HK-2 (cell line): ENCODE results near the gene HSD17B1.
"Not testable (repeated sequence)": the region's sequence is repeated elsewhere in the genome, so short reads cannot be mapped to it uniquely, and the experiment has no call there.

Experiments used
- DNase-seq: peaks from one replicate; pipeline ENCODE4 v3.0.0-alpha.2; 2018; ENCODE audit not compliant: unreplicated experiment

Gene HSD17B1

DNA sequence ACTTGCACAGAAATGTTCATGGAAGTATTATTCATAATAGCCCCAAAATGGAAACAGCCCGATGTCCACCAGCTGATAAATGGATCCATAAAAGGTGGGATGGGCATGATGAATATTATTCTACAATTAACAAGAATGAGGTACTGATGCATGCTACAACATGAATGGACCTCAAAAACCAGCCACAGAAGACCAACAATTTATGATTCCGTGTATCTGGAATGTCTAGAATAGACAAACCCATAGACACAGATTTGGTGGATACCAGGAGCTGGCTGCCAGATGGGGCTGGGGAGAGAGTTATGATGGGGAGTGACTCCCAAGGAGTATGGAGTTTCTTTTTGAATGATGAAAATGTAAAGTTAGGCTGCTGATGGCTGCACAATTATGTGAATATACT is 27.5 kb upstream of the HSD17B1 start:
- no peak for DNase-seq

DNA sequence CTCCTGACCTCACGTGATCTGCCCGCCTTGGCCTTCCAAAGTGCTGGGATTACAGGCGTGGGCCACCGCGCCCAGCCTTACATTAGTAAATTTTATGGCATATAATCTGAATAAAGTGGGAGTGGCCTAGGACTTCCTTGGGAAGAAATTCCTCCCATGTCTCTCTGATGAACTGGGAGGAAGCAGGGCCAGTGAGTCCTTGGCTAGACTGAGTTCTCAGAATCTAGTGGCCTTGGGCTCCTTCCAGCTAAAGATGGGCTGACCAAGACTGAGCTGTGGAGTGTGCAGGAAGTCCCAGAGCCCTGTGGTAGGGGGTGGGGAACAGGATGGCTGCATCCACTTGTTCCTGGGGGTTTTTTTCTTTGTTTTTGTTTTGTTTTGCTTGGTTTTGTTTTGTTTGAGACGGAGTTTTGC is 26.7 kb upstream of the HSD17B1 start:
- no peak for DNase-seq

DNA sequence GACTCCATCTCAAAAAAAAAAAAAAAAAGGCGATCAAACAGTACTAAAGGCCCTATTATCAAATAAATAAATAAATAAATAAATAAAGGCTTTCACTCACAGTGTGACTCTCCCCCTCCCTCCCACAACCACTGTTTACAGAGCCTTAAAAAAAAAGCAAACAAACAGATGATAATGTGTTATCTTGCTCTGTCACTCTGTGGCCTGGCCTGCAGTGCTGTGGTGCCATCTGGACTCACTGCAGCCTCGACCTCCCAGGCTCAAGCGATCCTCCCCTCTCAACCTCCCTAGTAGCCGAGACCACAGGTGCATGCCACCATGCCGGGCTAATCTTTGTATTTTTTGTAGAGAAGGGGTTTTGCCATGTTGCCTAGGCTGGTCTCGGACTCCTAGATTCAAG is 24.8 kb upstream of the HSD17B1 start:
- no peak for DNase-seq

DNA sequence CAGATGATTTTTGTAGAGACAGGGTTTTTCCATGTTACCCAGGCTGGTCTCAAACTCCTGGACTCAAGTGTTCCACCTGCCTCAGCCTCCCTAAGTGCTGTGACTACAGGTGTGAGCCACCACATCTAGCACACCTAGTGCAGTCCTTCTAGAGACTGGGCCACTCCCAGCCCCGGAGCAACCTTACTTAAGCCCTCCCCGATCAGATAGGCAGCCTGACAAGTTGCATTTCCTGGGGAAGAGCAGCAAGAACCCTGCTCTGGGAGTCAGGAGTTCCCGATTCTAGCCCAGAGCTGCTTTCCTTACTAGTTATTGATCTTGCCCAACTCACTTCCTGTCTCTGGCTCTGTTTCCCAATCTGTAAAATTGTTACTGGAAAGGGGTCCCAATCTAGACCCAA is 23.7 kb upstream of the HSD17B1 start:
- no peak for DNase-seq

DNA sequence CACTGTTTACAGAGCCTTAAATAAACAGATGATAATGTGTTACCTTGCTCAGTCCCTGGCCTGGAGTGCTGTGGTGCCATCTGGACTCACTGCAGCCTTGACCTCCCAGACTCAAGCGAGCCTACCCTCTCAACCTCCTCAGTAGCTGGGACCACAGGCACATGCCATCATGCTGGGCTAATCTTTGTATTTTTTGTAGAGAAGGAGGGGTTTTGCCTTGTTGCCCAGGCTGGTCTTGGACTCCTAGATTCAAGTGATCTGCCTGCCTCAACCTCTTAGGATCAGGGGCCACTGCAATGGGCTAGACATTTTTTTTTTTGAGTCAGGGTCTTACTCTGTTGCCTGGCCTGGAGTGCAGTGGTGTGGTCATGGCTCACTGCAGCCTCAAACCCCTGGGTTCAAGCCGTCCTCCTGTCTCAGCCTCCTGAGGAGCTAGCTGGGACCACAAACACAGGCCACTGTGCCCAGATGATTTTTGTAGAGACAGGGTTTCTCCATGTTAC is 21.7 kb upstream of the HSD17B1 start:
- DNase-seq: no peak

DNA sequence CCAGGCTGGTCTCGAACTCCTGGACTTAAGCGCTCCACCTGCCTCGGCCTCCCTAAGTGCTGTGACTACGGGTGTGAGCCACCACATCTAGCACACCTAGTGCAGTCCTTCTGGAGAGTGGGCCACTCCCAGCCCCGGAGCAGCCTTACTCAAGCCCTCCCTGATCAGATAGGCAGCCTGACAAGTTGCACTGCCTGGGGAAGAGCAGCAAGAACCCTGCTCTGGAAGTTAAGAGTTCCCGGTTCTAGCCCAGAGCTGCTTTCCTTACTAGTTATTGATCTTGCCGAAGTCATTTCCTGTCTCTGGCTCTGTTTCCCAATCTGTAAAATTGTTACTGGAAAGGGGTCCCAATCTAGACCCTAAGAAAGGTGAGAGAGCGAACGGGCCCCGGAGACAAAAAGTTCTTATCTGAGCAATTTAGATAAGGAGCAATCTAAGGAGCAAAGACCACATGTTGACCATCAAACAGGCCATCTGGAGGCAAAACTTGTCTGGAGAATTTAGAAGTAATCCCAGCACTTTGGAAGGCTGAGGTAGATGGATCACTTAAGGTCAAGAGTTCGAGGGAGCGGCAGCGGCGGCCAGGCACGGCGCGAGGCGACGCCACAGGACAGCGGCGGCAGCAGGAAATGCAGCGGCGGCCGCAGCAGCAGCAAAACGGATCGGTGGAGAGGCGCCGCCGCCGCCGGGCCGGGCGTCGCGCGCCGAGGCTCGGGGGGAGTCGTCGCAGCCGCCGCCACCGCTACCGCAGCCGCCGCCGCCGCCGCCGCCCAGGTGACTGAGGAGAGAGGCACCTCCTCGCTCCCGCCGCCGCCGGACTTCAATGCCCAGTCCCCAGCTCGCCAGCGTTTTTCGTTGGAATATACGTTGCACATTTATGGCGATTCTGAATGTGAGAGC is 21.0 kb upstream of the HSD17B1 start:
- DNase-seq: peak; percentile 66

DNA sequence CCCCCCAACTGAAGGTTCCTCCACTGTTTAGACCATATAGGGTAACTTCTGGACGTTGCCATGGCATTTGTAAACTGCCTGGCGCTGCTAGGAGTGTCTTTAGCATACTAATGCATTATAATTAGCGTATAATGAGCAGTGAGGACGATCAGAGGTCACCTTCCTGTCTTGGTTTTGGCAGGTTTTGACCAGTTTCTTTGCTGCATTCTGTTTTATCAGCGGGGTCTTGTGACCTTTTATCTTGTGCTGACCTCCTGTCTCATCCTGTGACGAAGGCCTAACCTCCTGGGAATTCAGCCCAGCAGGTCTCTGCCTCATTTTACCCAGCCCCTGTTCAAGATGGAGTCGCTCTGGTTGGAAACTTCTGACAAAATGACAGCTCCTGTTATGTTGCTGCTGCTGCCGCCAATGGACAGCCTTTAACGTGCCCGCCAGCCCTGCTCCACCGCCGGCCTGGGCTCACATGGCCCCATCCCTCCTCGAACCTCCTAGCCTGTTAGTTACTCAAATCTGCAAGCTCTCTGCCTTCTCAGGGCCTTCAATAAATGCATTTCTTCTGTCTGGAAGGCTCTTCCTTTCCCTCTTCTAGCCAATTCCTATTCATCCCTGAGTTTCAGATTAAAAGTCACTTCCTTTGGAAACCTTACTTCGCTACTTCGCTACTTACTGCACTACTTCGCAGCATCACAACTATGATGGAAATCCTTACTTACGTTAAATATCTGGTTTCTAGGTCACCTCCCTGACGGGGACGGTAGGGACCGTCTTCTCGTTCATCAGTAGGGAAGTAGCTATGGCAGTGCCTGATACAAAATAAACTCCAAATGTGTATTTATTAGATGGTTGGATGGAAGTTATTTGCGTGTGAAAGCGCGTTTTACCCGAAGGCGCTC is 17.3 kb upstream of the HSD17B1 start:
- no peak for DNase-seq

DNA sequence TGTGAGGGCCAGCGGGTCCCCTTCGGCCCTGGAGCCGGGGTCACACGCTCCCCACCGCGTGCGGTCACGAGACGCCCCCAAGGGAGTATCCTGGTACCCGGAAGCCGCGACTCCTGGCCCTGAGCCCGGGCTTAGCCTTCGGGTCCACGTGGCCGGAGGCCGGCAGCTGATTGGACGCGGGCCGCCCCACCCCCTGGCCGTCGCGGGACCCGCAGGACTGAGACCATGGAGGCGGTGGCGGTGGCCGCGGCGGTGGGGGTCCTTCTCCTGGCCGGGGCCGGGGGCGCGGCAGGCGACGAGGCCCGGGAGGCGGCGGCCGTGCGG is 16.7 kb upstream of the HSD17B1 start, which contains the start of gene NAGLU:
TSS of gene NAGLU (plus strand) at position 194 of the 324 bp plus-strand sequence. CDS start at position 226, 32 bp downstream.
- DNase-seq: peak; percentile 92

DNA sequence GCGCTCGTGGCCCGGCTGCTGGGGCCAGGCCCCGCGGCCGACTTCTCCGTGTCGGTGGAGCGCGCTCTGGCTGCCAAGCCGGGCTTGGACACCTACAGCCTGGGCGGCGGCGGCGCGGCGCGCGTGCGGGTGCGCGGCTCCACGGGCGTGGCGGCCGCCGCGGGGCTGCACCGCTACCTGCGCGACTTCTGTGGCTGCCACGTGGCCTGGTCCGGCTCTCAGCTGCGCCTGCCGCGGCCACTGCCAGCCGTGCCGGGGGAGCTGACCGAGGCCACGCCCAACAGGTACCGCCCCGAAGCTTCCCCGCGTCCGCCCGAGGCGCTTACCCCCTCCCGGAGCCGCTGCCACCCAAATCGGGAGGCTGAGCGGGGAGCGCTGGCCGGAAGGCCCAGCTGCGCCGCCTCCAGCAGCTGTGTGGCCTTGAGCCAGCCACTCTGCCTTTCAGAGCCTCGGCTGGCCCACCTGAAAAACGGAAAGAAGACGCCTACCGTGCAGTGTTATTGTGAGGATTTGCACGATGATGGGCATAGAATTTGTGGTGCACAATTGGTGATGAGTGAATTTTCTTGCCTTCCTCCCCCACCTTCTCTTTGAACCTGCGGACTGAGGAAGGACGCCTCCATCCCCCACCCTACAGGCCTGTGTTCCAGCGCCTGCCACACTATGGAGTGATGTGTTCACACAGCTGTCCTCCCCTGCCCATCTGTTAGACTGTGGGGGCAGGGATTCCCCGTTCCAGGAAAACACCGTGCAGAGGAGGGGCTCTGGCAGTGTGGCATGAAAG is 16.2 kb upstream of the HSD17B1 start:
- peak; percentile 89 for DNase-seq

DNA sequence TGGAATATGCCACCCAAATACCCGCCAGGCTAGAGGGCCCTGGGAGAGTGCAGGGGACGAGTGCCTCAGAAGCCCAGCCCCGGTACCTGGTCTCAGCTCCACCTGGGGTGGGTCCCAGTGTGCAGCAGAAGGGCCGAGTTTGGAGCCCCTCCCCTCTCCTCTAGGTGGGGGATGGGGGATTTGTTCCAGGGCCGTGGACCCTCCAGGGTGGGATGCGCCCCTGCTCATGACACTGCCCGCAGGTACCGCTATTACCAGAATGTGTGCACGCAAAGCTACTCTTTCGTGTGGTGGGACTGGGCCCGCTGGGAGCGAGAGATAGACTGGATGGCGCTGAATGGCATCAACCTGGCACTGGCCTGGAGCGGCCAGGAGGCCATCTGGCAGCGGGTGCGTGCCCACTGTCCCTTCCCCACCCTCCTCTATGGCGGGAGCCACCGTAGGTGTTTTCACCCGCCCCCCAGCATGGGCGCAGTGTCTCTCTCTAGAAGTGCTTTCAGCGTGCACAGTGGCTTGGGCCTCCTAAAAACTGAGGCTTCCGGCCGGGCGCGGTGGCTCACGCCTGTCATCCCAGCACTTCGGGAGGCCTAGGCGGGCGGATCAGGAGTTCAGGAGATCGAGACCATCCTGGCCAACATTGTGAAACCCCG is 15.4 kb upstream of the HSD17B1 start:
- no peak for DNase-seq

DNA sequence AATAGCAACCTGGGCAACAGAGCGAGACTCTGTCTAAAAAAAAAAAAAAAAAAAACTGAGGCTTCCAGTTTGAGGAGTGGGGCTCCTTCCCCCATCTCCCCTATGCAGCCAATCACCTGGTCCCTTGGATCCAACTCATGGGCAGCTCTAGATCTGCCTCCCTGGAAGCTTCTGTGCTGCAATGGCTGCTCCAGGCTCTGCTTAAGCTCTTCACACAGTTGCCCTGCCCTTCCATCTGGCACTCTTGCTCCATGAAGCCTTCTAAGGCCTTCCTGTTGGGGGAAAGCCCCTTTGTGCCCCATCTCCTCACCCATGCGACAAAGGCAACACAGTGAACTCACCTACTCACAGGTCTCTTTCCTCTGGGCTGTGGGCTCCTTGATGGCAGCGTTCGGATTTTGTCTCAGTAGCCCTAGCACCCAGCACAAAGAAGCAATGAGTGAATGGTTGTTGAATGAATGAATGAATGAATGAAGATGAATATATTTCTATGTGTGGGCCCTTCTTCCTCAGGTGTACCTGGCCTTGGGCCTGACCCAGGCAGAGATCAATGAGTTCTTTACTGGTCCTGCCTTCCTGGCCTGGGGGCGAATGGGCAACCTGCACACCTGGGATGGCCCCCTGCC is 14.8 kb upstream of the HSD17B1 start:
- DNase-seq: no peak

DNA sequence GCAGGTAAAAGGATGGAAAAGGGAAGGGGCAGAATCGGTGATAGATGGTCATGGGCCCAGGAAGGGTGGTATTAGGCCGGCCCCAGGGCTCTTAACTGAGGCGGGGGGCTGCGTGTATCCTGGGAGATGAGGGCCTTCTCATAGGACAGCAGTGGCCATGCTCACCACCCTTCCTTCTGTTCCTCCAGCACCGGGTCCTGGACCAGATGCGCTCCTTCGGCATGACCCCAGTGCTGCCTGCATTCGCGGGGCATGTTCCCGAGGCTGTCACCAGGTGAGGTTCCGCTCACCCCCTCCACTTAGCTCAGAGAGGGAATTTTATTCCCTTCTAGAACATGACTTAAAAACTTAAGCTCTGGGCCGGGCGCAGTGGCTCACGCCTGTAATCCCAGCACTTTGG is 14.2 kb upstream of the HSD17B1 start:
- no peak for DNase-seq

DNA sequence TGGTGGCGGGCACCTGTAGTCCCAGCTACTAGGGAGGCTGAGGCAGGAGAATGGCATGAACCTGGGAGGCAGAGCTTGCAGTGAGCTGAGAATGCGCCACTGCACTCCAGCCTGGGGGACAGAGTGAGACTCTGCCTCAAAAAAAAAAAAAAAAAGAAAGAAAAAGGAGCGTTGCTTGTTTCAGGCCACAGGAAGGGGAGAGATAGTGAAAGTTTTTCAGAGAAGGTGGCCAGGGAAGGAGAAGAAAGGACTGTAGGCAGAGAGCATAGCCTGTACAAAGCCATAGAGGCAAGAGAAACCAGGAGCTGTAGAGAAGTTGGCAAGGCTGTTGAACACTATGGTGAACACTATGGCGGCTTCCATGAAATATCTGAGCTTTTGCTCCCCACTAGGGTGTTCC is 12.2 kb upstream of the HSD17B1 start:
- DNase-seq: not testable (repeated sequence)

DNA sequence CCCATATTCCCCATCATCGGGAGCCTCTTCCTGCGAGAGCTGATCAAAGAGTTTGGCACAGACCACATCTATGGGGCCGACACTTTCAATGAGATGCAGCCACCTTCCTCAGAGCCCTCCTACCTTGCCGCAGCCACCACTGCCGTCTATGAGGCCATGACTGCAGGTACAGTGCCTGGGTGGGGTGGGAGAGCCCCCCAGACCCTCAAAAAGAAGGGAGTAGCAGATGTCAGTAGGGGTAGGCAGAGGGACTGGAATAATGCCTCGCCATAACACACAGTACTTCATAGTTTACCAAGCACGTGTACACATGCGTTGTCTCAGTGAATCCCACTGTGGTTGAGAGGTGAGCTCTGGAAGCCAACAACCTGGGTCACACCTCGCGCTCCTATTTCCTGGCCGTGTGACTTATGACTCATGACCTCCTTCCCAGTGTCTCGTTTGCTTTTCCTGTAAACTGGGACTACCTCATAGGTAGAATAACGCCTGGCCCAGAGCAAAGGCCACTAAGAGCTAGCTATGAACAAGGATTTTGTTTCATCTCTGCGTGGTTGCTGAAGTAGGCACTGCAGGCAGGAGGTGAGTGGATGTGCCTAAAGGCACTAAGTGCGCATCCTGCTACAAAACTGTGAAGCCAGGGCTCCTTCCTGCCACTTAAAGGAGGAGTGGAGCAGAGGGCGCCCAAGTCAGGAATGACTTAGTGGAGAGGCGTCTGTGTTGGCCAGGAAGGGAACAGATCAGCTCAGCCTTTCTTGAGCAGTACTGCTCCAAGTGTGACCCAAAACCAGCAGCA is 11.5 kb upstream of the HSD17B1 start:
- DNase-seq: peak; percentile 66

DNA sequence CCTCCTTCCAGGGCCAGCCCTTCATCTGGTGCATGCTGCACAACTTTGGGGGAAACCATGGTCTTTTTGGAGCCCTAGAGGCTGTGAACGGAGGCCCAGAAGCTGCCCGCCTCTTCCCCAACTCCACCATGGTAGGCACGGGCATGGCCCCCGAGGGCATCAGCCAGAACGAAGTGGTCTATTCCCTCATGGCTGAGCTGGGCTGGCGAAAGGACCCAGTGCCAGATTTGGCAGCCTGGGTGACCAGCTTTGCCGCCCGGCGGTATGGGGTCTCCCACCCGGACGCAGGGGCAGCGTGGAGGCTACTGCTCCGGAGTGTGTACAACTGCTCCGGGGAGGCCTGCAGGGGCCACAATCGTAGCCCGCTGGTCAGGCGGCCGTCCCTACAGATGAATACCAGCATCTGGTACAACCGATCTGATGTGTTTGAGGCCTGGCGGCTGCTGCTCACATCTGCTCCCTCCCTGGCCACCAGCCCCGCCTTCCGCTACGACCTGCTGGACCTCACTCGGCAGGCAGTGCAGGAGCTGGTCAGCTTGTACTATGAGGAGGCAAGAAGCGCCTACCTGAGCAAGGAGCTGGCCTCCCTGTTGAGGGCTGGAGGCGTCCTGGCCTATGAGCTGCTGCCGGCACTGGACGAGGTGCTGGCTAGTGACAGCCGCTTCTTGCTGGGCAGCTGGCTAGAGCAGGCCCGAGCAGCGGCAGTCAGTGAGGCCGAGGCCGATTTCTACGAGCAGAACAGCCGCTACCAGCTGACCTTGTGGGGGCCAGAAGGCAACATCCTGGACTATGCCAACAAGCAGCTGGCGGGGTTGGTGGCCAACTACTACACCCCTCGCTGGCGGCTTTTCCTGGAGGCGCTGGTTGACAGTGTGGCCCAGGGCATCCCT is 9.3 kb upstream of the HSD17B1 start:
- no peak for DNase-seq

DNA sequence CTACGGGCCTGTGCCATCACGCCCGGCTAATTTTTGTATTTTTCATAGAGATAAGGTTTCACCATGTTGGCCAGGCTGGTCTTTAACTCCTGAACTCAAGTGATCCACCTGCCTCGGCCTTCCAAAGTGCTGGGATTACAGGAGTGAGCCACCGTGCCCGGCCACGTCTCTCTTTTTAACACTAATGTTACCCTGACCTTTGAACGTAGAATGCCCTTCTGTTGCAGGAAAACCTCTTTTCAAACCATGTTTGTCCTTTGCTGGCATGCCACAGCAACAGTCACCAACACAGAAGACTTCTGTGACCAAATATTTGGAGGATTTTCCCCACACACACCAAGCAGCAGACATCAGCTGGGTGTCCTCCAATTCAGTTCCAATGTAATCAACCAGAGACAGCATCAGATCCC is 7.8 kb upstream of the HSD17B1 start:
- DNase-seq: no peak

DNA sequence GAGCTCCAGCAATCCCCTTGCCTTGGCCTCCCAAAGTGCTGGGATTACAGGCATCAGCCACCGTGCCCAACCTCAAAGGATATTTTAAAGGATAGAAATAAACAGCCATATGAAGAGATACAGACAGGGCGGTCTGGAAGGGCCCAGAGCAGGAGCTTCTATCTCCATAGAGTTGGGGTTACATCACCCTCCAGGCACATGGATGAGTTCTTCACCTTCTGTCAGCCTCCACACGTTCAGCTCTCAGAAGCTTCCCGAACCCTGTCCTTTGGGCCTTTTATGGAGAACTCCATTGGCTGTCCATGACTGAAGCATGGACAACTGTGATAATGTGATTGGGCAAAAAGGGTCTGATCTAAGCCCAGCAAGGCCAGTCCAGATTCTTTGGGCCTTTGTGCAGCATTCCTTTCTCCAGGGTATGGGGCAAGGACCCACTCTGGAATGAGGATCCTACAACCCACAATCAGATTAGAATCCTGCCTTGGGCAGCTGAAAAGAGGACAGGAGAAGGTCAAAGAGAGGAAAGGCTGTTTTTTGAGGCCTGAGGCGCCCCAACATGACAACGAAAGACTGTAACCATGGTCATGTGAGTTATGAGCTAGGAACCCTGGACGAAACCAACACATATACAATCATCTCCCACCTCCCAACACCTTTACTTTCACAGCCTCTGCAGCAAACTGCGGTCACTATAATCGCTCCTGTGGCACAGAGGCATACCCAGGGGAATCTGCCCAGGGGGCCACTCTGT is 6.8 kb upstream of the HSD17B1 start:
- not testable (repeated sequence) for DNase-seq

DNA sequence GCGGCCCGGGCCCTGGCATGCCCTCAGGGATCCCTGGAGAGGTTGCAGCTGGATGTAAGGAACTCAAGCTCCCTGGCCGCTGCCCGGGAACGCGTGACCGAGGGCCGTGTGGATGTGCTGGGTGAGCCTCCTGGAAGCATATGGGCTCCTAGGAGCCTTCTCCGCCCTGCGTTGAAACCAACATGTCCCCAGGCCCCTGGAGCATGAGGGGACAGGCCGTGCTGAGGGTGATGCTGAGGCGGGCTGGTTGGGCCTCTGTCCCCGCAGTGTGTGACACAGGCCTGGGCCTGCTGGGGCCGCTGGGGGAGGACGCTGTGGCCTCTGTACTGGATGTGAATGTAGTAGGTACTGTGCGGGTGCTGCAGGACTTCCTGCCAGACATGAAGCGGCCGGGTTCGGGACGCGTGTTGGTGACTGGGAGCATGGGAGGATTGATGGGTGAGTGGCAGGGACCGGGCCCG is 5.7 kb upstream of the HSD17B1 start:
- no peak for DNase-seq
